Skin epidermis (tissue), 12 donors: Measurements from ENCODE around the gene FAM83F.
"Not testable (repeated sequence)": the region's sequence is repeated elsewhere in the genome, so short reads cannot be mapped to it uniquely, and the experiment has no call there.

Experiments used
- H3K27ac ChIP-seq, 21 experiments: fragments of 200-600 bp; sonication (generic) in 11 of 21; one replicate each; pipeline ENCODE4 v1.5.0; 2020; ENCODE audit warnings: mild to moderate bottlenecking in 3 of 21, inconsistent platforms in 2 of 21, moderate library complexity in 2 of 21
- H3K4me3 ChIP-seq, 7 experiments: fragments of 200-600 bp; sonication (generic) in 2 of 7; one replicate each; pipeline ENCODE4 v1.5.0; 2020; ENCODE audit warnings: inconsistent platforms in 2 of 7, mild to moderate bottlenecking in 2 of 7, moderate library complexity in 1 of 7

Gene FAM83F

DNA sequence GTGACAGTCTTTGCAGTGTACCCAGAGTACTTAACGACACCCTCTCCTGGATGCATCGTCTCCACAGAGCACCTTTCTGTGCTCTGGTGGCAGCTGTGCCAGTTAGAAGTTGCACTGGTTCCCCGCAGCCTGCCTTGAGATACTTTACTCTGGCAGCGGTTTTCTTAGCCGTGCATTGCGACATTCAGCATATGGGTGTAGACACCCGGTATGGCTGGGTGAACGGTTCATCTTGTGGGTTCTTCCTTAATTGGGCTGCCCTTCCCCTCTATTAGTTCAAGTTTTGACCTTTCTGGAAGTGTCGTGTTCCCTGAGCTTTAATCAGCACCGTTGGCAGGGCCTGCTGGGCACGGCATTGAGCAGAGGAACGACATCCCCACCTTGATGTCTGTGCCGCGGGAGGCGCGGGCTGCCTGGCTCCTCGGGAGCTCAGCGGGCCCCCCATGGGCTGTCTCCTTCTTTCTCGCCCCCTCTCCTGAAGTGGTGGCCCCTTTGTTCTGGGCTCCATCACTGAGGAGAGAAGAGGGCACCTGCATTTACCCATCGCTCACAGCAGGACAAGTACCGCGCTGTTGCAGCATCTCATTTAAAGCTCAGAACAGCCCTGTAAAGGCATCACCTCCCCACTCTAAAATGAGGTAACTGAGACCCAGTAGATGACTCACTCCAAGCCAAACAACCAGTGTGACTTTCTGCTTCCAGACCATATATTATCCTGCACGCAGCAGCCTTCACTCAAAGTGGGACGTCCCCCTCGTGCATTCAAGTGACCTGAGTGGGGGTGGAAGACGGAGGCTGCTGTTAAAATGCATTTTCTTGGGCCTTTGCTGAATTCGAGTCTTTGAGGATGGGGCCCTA lies 13.3 kb downstream of the FAM83F start:
- Histone ChIP-seq H3K4me3 (no peak overlapping the region), H3K27ac (no peak overlapping the region)

DNA sequence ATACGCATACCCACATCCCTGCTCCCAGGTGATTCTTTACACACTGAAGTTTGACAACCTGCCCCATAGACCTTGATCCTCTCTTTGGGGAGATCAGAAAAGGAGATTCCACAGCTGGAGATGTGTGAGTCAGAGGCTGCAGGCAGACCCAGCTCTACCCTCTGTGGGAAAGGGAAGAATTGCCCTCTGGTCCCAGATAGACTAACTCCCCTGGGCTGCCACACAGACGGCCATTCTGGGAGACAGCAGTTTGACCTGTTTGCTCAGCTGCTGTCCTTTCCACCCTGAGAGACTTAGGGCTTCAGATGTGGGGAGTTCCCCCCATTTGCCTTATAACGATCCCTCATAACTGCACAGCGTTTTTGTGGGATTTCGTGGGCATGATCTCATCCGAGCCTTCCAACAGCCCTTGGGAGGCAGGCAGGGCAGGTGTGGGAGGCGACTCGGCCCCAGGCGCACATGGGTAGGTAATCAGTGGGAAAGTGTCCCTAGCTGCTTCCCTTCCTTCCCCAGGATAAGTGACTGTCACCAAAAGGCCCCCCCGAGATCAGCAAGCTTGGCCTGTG lies 14.1 kb downstream of the FAM83F start:
- Histone ChIP-seq H3K4me3 (no peak overlapping the region), H3K27ac (peak overlapping the region in 2 of 21 experiments; percentile 7 to 36)

DNA sequence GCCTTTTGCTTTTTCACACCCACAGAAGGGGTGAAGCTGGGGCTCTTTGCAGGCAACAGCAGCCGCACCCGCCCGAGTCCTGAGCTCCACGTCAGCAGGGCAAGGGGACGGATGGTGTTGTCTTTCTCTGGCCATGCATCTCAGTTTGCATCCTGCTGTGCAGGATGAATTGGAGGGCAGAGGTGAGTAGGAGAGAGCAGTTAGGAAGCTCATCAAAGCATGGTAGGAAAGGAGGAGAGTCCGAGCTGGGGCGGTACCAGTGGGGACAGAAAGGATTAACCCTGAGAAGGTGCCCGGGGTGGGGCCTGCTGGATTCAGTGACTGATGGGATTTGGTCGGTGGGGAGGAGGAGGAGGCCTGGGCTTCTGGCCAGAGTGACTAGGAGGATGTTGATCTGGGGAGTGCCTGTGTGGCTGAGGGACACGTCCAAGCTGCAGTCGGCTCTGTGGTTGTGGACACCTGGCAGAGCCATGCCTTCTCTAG lies 14.6 kb downstream of the FAM83F start:
- Histone ChIP-seq H3K27ac (peak overlapping the region in 2 of 21 experiments; percentile 7 to 36), H3K4me3 (no peak overlapping the region)

DNA sequence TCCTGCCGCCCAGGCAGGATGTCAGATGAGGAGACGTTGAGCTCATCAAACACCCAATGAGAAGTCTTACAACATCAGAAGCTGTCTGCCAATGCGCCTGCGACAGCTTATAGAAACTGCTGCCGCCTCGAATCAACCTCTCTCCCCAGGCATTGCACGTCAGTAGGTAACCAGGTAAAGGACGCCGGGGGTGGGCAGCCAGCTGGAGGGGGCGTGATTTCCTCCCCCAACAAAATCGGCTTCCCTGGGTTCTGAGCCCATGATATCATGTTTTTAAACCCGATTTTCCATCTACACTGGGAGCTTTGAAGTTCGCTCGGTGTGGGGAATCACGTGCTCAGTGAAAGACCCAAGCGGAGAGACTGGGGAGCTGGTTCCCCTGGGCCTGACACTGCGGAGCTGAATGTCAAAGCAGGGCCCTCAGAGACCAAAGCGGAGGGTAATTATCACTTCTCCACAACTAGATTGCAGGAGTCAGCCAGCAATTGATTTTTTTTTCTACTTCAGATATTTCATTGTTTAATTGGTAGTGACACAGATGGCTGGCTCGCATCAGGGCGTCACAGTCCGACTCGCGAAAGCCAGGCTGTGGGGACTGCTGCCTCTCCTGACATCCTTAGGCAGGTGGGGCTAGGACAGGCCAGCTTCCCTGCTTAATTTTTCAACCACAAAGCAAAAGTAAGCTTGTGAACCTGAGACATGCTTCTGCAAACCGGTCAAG lies 15.4 kb downstream of the FAM83F start:
- peak overlapping the region in 2 of 21 experiments; percentile 7 to 66 for H3K27ac ChIP-seq
- H3K4me3 ChIP-seq = no peak overlapping the region

DNA sequence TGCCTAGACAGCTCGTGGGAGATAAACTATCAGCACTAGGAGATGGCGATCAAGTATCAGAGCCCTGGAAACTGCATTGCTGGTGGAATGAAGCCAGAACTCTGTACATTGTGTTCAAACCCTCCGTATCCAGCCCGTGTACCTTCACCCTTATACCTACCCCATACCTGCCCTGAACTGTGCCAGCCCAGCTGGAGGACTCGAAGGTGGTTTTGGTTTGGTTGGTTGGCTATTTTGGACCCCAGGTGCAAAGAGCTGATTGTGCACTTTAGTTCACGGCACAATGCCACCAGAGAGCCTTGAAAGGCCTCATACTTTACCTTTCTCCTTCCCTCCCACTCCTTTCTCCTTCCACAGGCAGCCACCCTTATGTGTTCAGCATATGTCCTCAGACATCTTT lies 16.0 kb downstream of the FAM83F start:
- Histone ChIP-seq H3K27ac (peak overlapping the region in 1 of 21 experiments; percentile 7), H3K4me3 (no peak overlapping the region)

GRCh38 chr22:40014667-40015248 lies 20.0 kb downstream of the FAM83F start:
- Histone ChIP-seq H3K27ac (peak overlapping the region in 7 of 21 experiments; percentile 28 to 55 (median 42)), H3K4me3 (no peak overlapping the region)

DNA sequence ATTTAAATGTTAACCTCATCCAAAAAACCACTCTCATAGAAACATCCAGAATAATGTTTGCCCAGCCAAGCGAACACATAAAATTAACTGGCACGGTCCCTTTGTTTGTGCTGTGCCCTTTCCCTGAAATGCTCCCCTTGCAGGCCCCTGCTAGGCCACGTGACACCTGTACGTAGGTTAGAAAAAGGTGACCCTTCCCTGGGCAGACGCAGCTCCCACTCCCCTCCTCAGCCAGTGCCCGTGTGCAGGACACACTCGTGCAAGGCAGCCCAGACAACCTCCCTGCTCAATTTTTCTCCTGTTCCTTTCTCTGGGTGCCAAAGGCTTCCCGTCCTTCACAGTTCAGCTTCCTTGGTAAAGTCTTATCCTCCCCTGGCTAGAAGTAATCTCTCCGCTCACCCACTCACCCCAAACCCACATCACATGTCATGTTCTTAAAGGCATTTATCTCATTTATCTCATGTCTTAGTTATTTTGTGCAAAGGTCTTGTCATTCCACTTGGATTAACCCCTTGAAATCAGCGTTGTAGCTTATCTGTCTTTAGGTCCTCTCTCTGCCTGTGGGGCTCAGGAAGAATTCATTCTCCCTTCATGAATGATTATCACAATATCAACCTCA lies 20.7 kb downstream of the FAM83F start:
- Histone ChIP-seq H3K4me3 (no peak overlapping the region), H3K27ac (peak overlapping the region in 8 of 21 experiments; percentile 12 to 62 (median 47))

DNA sequence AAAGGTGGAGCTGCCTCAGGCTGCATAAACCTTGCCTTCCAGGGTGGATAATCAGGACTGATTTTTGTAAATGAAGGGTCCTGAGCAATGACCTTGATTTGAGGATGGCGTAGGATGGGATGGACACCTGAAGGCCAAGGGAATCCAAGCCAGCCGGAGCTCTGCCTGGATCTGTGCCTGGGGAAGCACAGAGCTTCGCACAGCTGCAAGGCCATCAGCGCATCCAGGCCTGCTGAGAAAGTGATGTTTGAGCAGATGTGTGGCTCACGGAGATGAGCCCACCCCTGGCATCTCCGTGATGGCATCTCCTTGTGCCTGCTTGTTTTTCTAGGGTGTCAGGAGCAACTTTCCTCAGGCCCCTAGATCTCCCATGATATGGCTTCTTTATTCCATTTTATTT lies 23.3 kb downstream of the FAM83F start:
- H3K4me3 ChIP-seq = no peak overlapping the region
- no peak overlapping the region for H3K27ac ChIP-seq

DNA sequence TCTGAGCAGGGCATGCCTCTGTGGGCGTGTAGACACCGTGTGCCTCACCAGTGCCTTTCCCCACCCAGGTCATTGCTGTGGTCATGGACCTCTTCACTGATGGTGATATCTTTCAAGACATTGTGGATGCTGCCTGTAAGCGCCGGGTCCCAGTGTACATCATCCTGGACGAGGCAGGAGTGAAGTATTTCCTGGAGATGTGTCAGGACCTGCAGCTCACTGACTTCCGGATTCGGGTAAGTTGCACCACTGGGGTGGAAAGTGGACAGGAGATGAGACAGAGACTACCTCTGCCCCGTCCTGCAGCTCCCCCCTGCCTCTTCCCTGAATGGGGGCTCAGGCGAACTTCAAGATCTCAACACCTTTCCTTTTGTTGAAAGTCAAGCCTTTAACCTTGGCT lies 24.3 kb downstream of the FAM83F start:
- Histone ChIP-seq H3K4me3 (no peak overlapping the region), H3K27ac (no peak overlapping the region)

GRCh38 chr22:40020956-40021355 lies 26.2 kb downstream of the FAM83F start:
- peak overlapping the region in 3 of 21 experiments; percentile 13 to 54 (median 33) for H3K27ac ChIP-seq
- no peak overlapping the region for H3K4me3 ChIP-seq

- H3K27ac ChIP-seq = peak overlapping the region in 10 of 21 experiments; percentile 4 to 63 (median 36)
- no peak overlapping the region for H3K4me3 ChIP-seq
These were observed 26.7 kb downstream of the FAM83F start for GRCh38 chr22:40021401-40022000.

GRCh38 chr22:40022536-40023240 lies 27.9 kb downstream of the FAM83F start:
- H3K27ac ChIP-seq = peak overlapping the region in 12 of 21 experiments; percentile 33 to 74 (median 54)

DNA sequence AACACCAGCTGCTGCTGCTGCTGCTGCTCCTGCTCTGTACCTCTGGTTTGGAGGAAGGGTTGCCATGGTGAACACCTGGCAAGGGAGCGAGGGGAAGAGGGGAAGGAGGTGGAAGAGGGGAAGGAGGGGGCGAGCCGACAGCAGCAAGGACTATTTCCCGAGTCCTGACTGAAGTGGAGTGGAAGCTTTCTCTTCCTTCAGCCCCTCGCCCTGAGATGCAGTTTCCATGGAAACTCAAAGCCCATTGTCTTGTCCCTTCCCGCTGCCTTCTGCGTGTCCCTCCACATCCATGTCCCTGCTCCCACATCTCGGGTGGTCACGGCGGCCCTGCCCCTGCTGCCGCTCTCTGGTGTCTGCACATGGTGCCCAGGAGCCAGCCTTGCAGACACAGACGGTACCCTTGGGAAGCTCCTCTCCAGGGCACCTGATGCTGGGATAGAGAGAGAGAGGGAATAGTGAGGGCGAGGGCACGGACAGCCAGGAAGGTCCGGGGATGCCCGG lies 28.6 kb downstream of the FAM83F start:
- peak overlapping the region in 2 of 21 experiments; percentile 32 to 62 for H3K27ac ChIP-seq
- no peak overlapping the region for H3K4me3 ChIP-seq

More at GRCh38 chr22:40022536-40023240, 27.9 kb downstream of the FAM83F start:
- no peak overlapping the region for H3K4me3 ChIP-seq

- H3K27ac ChIP-seq = no peak overlapping the region
These were observed 29.7 kb downstream of the FAM83F start for GRCh38 chr22:40024201-40025061.

GRCh38 chr22:40025062-40025379 lies 30.3 kb downstream of the FAM83F start:
- H3K4me3 ChIP-seq, H3K27ac ChIP-seq: not testable (repeated sequence)

More at GRCh38 chr22:40024201-40025061, 29.7 kb downstream of the FAM83F start:
- no peak overlapping the region for H3K4me3 ChIP-seq

GRCh38 chr22:40025856-40026255 lies 31.1 kb downstream of the FAM83F start:
- Histone ChIP-seq H3K4me3 (no peak overlapping the region), H3K27ac (no peak overlapping the region)

DNA sequence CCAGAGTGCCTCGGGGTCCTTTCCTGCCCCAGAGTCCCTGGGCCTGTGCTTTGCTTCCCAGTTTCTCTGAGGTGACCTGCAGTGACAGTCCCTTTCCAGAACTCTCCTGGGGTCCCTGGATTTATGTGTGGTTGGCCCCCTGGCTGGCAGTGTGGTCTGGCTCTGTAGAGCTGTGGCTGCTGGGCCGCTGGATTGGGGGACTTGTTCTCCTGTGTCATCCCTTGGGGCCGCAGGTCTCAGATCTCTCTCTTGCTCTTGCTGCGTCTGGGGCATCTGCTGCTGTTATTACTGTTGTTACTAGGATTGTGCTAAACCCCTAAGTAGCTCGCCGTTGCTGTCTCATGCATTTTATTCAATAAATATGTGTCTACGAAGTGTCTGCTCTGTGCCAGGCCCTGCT lies 31.9 kb downstream of the FAM83F start:
- H3K4me3 ChIP-seq = no peak overlapping the region
- no peak overlapping the region for H3K27ac ChIP-seq
